ENCODE results near the gene KHDRBS2. TPM values are rescaled to one million over a fixed set of nuclear protein-coding genes. Genes with fewer than 3 reads are reported as not detected.

Gene KHDRBS2
- total RNA-seq, 2 donors from 2014 or later = 0.18 to 0.91 TPM

- Histone ChIP-seq H3K27ac (no peak overlapping the region), H3K27me3 (replicated peaks; ENCODE audit: insufficient read depth) (no peaks in the 10 kb centered on the region), H3K36me3 (no peaks in the 10 kb centered on the region), H3K4me3 (no peak overlapping the region), H3K4me1 (replicated peaks) (no peaks in the 10 kb centered on the region), H3K9me3 (no peaks in the 10 kb centered on the region)
- WGBS = 96% methylated on average over 8 of the region's 8 CpGs
- TF ChIP-seq CTCF (IDR thresholded peaks at IDR 0.05) (no peak), POLR2AphosphoS5 (IDR thresholded peaks at IDR 0.05) (no peak), POLR2A (IDR thresholded peaks at IDR 0.05) (no peak)
- intact Hi-C loops (cut with DNase I) = no loop called here
- no peak for DNase-seq (ENCODE audit: low spot score)
Observed at GRCh38 chr6:61868507-61869080, 417.4 kb downstream of the KHDRBS2 start.

- Histone ChIP-seq H3K9me3 (no peaks in the 10 kb centered on the region), H3K27me3 (replicated peaks; ENCODE audit: insufficient read depth) (no peaks in the 10 kb centered on the region), H3K36me3 (no peaks in the 10 kb centered on the region), H3K27ac (no peak overlapping the region), H3K4me3 (no peak overlapping the region), H3K4me1 (replicated peaks) (no peaks in the 10 kb centered on the region)
- DNase-seq (ENCODE audit: low spot score) = no peak
- 79% methylated on average over 4 of the region's 4 CpGs for WGBS
- intact Hi-C loops (cut with DNase I) = no loop called here
- TF ChIP-seq CTCF (IDR thresholded peaks at IDR 0.05) = no peak
- TF ChIP-seq POLR2AphosphoS5 (IDR thresholded peaks at IDR 0.05) = no peak
- no peak for TF ChIP-seq POLR2A (IDR thresholded peaks at IDR 0.05)
Observed at GRCh38 chr6:61867635-61868034, 418.4 kb downstream of the KHDRBS2 start.

GRCh38 chr6:61857541-61857940, 428.5 kb downstream of the KHDRBS2 start:
- 60% methylated on average over 3 of the region's 3 CpGs for WGBS
- Histone ChIP-seq H3K27ac (no peak overlapping the region), H3K9me3 (no peaks in the 10 kb centered on the region), H3K36me3 (no peaks in the 10 kb centered on the region), H3K4me3 (no peak overlapping the region), H3K4me1 (replicated peaks) (no peaks in the 10 kb centered on the region), H3K27me3 (replicated peaks; ENCODE audit: insufficient read depth) (no peaks in the 10 kb centered on the region)
- DNase-seq (ENCODE audit: low spot score) = no peak
- TF ChIP-seq POLR2A (IDR thresholded peaks at IDR 0.05) (no peak), POLR2AphosphoS5 (IDR thresholded peaks at IDR 0.05) (no peak), CTCF (IDR thresholded peaks at IDR 0.05) (no peak)
- intact Hi-C loops (cut with DNase I) = no loop called here

- no peak overlapping the region for H3K4me3 ChIP-seq
- H3K4me1 ChIP-seq (replicated peaks) = no peaks in the 10 kb centered on the region
- no peaks in the 10 kb centered on the region for H3K27me3 ChIP-seq (replicated peaks; ENCODE audit: insufficient read depth)
- no peak for DNase-seq (ENCODE audit: low spot score)
- no peak overlapping the region for H3K27ac ChIP-seq
- no peaks in the 10 kb centered on the region for H3K9me3 ChIP-seq
- intact Hi-C loops (cut with DNase I) = no loop called here
- H3K36me3 ChIP-seq = no peaks in the 10 kb centered on the region
- TF ChIP-seq POLR2A (IDR thresholded peaks at IDR 0.05) (no peak), CTCF (IDR thresholded peaks at IDR 0.05) (no peak), POLR2AphosphoS5 (IDR thresholded peaks at IDR 0.05) (no peak)
Observed at GRCh38 chr6:61841958-61842357, 444.1 kb downstream of the KHDRBS2 start.

- H3K4me3 ChIP-seq = no peak overlapping the region
- TF ChIP-seq CTCF (IDR thresholded peaks at IDR 0.05) = no peak
- no peak for TF ChIP-seq POLR2AphosphoS5 (IDR thresholded peaks at IDR 0.05)
- no peak for TF ChIP-seq POLR2A (IDR thresholded peaks at IDR 0.05)
- no peaks in the 10 kb centered on the region for H3K4me1 ChIP-seq (replicated peaks)
- WGBS = 73% methylated on average over 2 of the region's 2 CpGs
- no peak for DNase-seq (ENCODE audit: low spot score)
- H3K27me3 ChIP-seq (replicated peaks; ENCODE audit: insufficient read depth) = no peaks in the 10 kb centered on the region
- H3K9me3 ChIP-seq = no peaks in the 10 kb centered on the region
- no peaks in the 10 kb centered on the region for H3K36me3 ChIP-seq
- intact Hi-C loops (cut with DNase I) = no loop called here
- H3K27ac ChIP-seq = no peak overlapping the region
Observed at GRCh38 chr6:61835237-61835636, 450.8 kb downstream of the KHDRBS2 start.
